ENCODE results near the gene KIAA0513.

Gene KIAA0513

GRCh38 chr16:85046931-85047866 is 19.6 kb downstream of the KIAA0513 start:
- no peaks in the 10 kb centered on the region for H3F3A ChIP-seq (ENCODE audit: low read depth)
- H3K9me3 ChIP-seq (ENCODE audit: insufficient read depth, low read depth, low read length) = no peaks in the 10 kb centered on the region
- H3K4me2 ChIP-seq (ENCODE audit: low read depth, low read length, poor library complexity, severe bottlenecking) = no peak overlapping the region
- H3K27me3 ChIP-seq (ENCODE audit: insufficient read depth, low read length, poor library complexity, severe bottlenecking) = no peaks in the 10 kb centered on the region
- no peak overlapping the region for H3K9ac ChIP-seq (ENCODE audit: low read depth, low read length, poor library complexity, severe bottlenecking)
- peaks cover 4% of the 10 kb centered on the region for H3K4me1 ChIP-seq (ENCODE audit: insufficient read depth, low read length, poor library complexity, severe bottlenecking)
- H3K79me2 ChIP-seq (ENCODE audit: insufficient read depth, low read length) = no peaks in the 10 kb centered on the region
- H3K9me2 ChIP-seq (replicated peaks; ENCODE audit: low read depth, low read length) = no peaks in the 10 kb centered on the region
- H2AFZ ChIP-seq (ENCODE audit: low read length) = no peak overlapping the region
- H3K36me3 ChIP-seq (ENCODE audit: insufficient read depth, low read length) = no peaks in the 10 kb centered on the region
- H4K20me1 ChIP-seq (ENCODE audit: insufficient read depth, low read length, poor library complexity, severe bottlenecking) = no peaks in the 10 kb centered on the region
- H3K4me3 ChIP-seq (ENCODE audit: low read length, poor library complexity, severe bottlenecking) = no peak overlapping the region
- TF ChIP-seq CTCF (conservative IDR thresholded peaks at IDR 0.05; ENCODE audit: low read length) = no peak
- TF ChIP-seq EZH2phosphoT487 (IDR thresholded peaks at IDR 0.05; ENCODE audit: borderline replicate concordance) = no peak

GRCh38 chr16:85047867-85048455 is 20.4 kb downstream of the KIAA0513 start:
- H3F3A ChIP-seq (ENCODE audit: low read depth) = no peaks in the 10 kb centered on the region
- no peak overlapping the region for H3K4me3 ChIP-seq (ENCODE audit: low read length, poor library complexity, severe bottlenecking)
- H3K27me3 ChIP-seq (ENCODE audit: insufficient read depth, low read length, poor library complexity, severe bottlenecking) = no peaks in the 10 kb centered on the region
- TF ChIP-seq CTCF (conservative IDR thresholded peaks at IDR 0.05; ENCODE audit: low read length) = no peak
- TF ChIP-seq EZH2phosphoT487 (IDR thresholded peaks at IDR 0.05; ENCODE audit: borderline replicate concordance) = no peak
- H3K9ac ChIP-seq (ENCODE audit: low read depth, low read length, poor library complexity, severe bottlenecking) = no peak overlapping the region
- H3K9me2 ChIP-seq (replicated peaks; ENCODE audit: low read depth, low read length) = no peaks in the 10 kb centered on the region
- no peaks in the 10 kb centered on the region for H3K79me2 ChIP-seq (ENCODE audit: insufficient read depth, low read length)
- no peaks in the 10 kb centered on the region for H4K20me1 ChIP-seq (ENCODE audit: insufficient read depth, low read length, poor library complexity, severe bottlenecking)
- no peaks in the 10 kb centered on the region for H3K9me3 ChIP-seq (ENCODE audit: insufficient read depth, low read depth, low read length)
- H3K4me1 ChIP-seq (ENCODE audit: insufficient read depth, low read length, poor library complexity, severe bottlenecking) = peaks cover 4% of the 10 kb centered on the region
- no peak overlapping the region for H3K4me2 ChIP-seq (ENCODE audit: low read depth, low read length, poor library complexity, severe bottlenecking)
- no peak overlapping the region for H2AFZ ChIP-seq (ENCODE audit: low read length)
- no peaks in the 10 kb centered on the region for H3K36me3 ChIP-seq (ENCODE audit: insufficient read depth, low read length)

GRCh38 chr16:85048921-85049562 is 21.4 kb downstream of the KIAA0513 start:
- Histone ChIP-seq H3K36me3 (ENCODE audit: insufficient read depth, low read length) (no peaks in the 10 kb centered on the region), H3F3A (ENCODE audit: low read depth) (no peaks in the 10 kb centered on the region), H3K4me2 (ENCODE audit: low read depth, low read length, poor library complexity, severe bottlenecking) (no peak overlapping the region), H3K4me1 (ENCODE audit: insufficient read depth, low read length, poor library complexity, severe bottlenecking) (peaks cover 4% of the 10 kb centered on the region), H3K4me3 (ENCODE audit: low read length, poor library complexity, severe bottlenecking) (no peak overlapping the region), H3K9me2 (replicated peaks; ENCODE audit: low read depth, low read length) (no peaks in the 10 kb centered on the region), H4K20me1 (ENCODE audit: insufficient read depth, low read length, poor library complexity, severe bottlenecking) (no peaks in the 10 kb centered on the region), H3K9me3 (ENCODE audit: insufficient read depth, low read depth, low read length) (no peaks in the 10 kb centered on the region), H3K27me3 (ENCODE audit: insufficient read depth, low read length, poor library complexity, severe bottlenecking) (no peaks in the 10 kb centered on the region), H3K9ac (ENCODE audit: low read depth, low read length, poor library complexity, severe bottlenecking) (no peak overlapping the region), H3K79me2 (ENCODE audit: insufficient read depth, low read length) (no peaks in the 10 kb centered on the region), H2AFZ (ENCODE audit: low read length) (no peak overlapping the region)
- no peak for TF ChIP-seq CTCF (conservative IDR thresholded peaks at IDR 0.05; ENCODE audit: low read length)
